GM23338 (cell line): ENCODE results near the gene MBNL1. TPM values are rescaled to one million over a fixed set of nuclear protein-coding genes. Genes with fewer than 3 reads are reported as not detected.

Source experiments
- ATAC-seq: fragments of 200-7000 bp; cut with Tn5 transposase; 3 replicates; pipeline ENCODE4 v1.9.1; 2020
- DNase-seq: peaks from one replicate; pipeline ENCODE4 v3.0.0-alpha.2; 2015; ENCODE audit warnings: low spot score
- H2AFZ ChIP-seq: fragments of 200-600 bp; sonication (generic); 2 replicates; pipeline ENCODE4 v1.8.0; 2016; ENCODE audit warnings: antibody characterized with exemption, mild to moderate bottlenecking, moderate library complexity
- H3F3A ChIP-seq: fragments of 200-600 bp; sonication (generic); replicated peaks from 2 replicates; pipeline ENCODE4 v1.8.0; 2017; ENCODE audit warnings: antibody characterized with exemption, mixed run types, low read depth
- H3K27ac ChIP-seq: fragments of 200-600 bp; sonication (generic); 2 replicates; pipeline ENCODE4 v1.6.1; 2016; ENCODE audit warnings: low read depth
- H3K27me3 ChIP-seq: fragments of 200-600 bp; sonication (generic); 2 replicates; pipeline ENCODE4 v1.8.0; 2016; ENCODE audit warnings: mild to moderate bottlenecking, mixed run types, moderate library complexity; ENCODE audit not compliant: insufficient read depth
- H3K36me3 ChIP-seq: fragments of 200-600 bp; sonication (generic); 2 replicates; pipeline ENCODE4 v1.8.0; 2016; ENCODE audit warnings: mild to moderate bottlenecking; ENCODE audit not compliant: insufficient read depth
- H3K4me1 ChIP-seq: fragments of 200-600 bp; sonication (generic); 2 replicates; pipeline ENCODE4 v1.8.0; 2016; ENCODE audit warnings: mild to moderate bottlenecking, moderate library complexity; ENCODE audit not compliant: insufficient read depth
- H3K4me2 ChIP-seq: fragments of 200-600 bp; sonication (generic); 2 replicates; pipeline ENCODE4 v1.7.1; 2017; ENCODE audit warnings: mixed run types
- H3K4me3 ChIP-seq: fragments of 200-600 bp; sonication (generic); 2 replicates; pipeline ENCODE4 v1.6.1; 2016; ENCODE audit warnings: mixed run types
- H3K79me2 ChIP-seq: fragments of 200-600 bp; sonication (generic); replicated peaks from 2 replicates; pipeline ENCODE4 v1.8.0; 2017; ENCODE audit warnings: mild to moderate bottlenecking; ENCODE audit not compliant: insufficient read depth
- H3K9me2 ChIP-seq: fragments of 200-600 bp; sonication (generic); 2 replicates; pipeline ENCODE4 v1.8.0; 2017; ENCODE audit not compliant: insufficient read depth
- H4K20me1 ChIP-seq: fragments of 200-600 bp; sonication (generic); replicated peaks from 2 replicates; pipeline ENCODE4 v1.8.0; 2017; ENCODE audit warnings: mild to moderate bottlenecking; ENCODE audit not compliant: insufficient read depth
- H3K27ac Mint-ChIP-seq: 2 replicates; pipeline ENCODE4 v1.8.0; 2020; ENCODE audit warnings: inconsistent platforms, mild to moderate bottlenecking, moderate library complexity, mixed read lengths
- H3K27me3 Mint-ChIP-seq: 3 replicates; pipeline ENCODE4 v1.8.0; 2022; ENCODE audit warnings: low read depth, mild to moderate bottlenecking, moderate library complexity, mixed read lengths, inconsistent platforms; ENCODE audit not compliant: insufficient read depth, poor library complexity
- H3K36me3 Mint-ChIP-seq: 3 replicates; pipeline ENCODE4 v1.8.0; 2021; ENCODE audit warnings: low read depth, mild to moderate bottlenecking, inconsistent platforms, moderate library complexity, mixed read lengths
- H3K4me1 Mint-ChIP-seq: 3 replicates; pipeline ENCODE4 v1.8.0; 2020; ENCODE audit warnings: mild to moderate bottlenecking, inconsistent platforms, mixed read lengths
- H3K4me3 Mint-ChIP-seq: 3 replicates; pipeline ENCODE4 v1.8.0; 2021; ENCODE audit warnings: moderate library complexity, mild to moderate bottlenecking, inconsistent platforms, mixed read lengths
- H3K9me3 Mint-ChIP-seq: 3 replicates; pipeline ENCODE4 v1.8.0; 2020; ENCODE audit warnings: moderate library complexity, mild to moderate bottlenecking, inconsistent platforms, mixed read lengths
- CTCF ChIP-seq, 2 experiments: fragments of 200-600 bp in 1 of 2; sonication (generic) in 1 of 2; conservative IDR thresholded peaks; 2 replicates each; pipeline versions ENCODE4 v1.5.1 to v1.6.1; 2016 to 2017; ENCODE audit warnings: antibody characterized with exemption in 2 of 2, low read depth in 2 of 2, mild to moderate bottlenecking in 2 of 2, moderate library complexity in 1 of 2
- ETS1 ChIP-seq: IDR thresholded peaks from 2 replicates; pipeline ENCODE4 v1.6.1; 2016; ENCODE audit warnings: antibody characterized with exemption
- POLR2AphosphoS5 ChIP-seq: IDR thresholded peaks from 2 replicates; pipeline ENCODE4 v1.6.1; 2016; ENCODE audit warnings: antibody characterized with exemption, low read depth
- REST ChIP-seq: IDR thresholded peaks from one replicate; pipeline ENCODE4 v1.6.1; 2018; ENCODE audit warnings: antibody characterized with exemption; ENCODE audit not compliant: unreplicated experiment
- ZNF331 ChIP-seq: fragments of 250-450 bp; sonication (Bioruptor Pico); IDR thresholded peaks from 2 replicates; pipeline ENCODE4 v1.5.0; 2020; ENCODE audit warnings: low read depth, mild to moderate bottlenecking, moderate library complexity
- ZNF462 ChIP-seq: fragments of 250-450 bp; sonication (Bioruptor Pico); IDR thresholded peaks from 2 replicates; pipeline ENCODE4 v1.5.0; 2020; ENCODE audit warnings: mild to moderate bottlenecking, moderate library complexity
- polyA plus RNA-seq: library from polyadenylated mRNA; unstranded; fragments of >200 nt; fragmentation: Nextera tagmentation; extraction: Ambion mirVana; gene quantifications from 2 replicates; pipeline ENCODE4 v1.2.1, GENCODE V29; 2016
- total RNA-seq: library from RNA; depleted of rRNA; stranded (reverse); fragments of >200 nt; shearing (Covaris generic); gene quantifications from 2 replicates; pipeline ENCODE4 v1.2.3, GENCODE V29; 2014

Gene MBNL1
- total and polyA plus RNA-seq, 2 experiments from 2014 or later, result 9.4 to 23.2 TPM

GRCh38 chr3:152282813-152283212 is 14.1 kb downstream of the MBNL1 start:
- H3K4me2 ChIP-seq, result no peak overlapping the region
- Mint-ChIP-seq H3K27ac (no peak overlapping the region; the same call in 1 of the 2 replicates), H3K9me3 (no peaks in the 10 kb centered on the region), H3K36me3 (no peaks in the 10 kb centered on the region), H3K4me3 (no peak overlapping the region), H3K27me3 (no peaks in the 10 kb centered on the region), H3K4me1 (peaks cover 36% of the 10 kb centered on the region)
- DNase-seq, result no peak
- H4K20me1 ChIP-seq, result no peaks in the 10 kb centered on the region
- peaks cover 92% of the 10 kb centered on the region for H3K79me2 ChIP-seq
- H3F3A ChIP-seq, result no peaks in the 10 kb centered on the region
- no peaks in the 10 kb centered on the region for H3K27me3 ChIP-seq
- no peak overlapping the region; the same call in 1 of the 2 replicates for H3K27ac ChIP-seq
- no peak overlapping the region for H3K4me3 ChIP-seq
- H2AFZ ChIP-seq, result no peak overlapping the region
- TF ChIP-seq REST, result no peak
- no peak for TF ChIP-seq ZNF331
- TF ChIP-seq ETS1, result no peak
- TF ChIP-seq ZNF462 (CRISPR knock-in tag), result no peak
- no peak for TF ChIP-seq POLR2AphosphoS5
- TF ChIP-seq CTCF (conservative IDR thresholded peaks at IDR 0.05; ENCODE audit: low read depth in 2 of 2), result no peak
- no peaks in the 10 kb centered on the region for H3K9me2 ChIP-seq
- ATAC-seq, result no peak
- H3K4me1 ChIP-seq, result peaks cover 17% of the 10 kb centered on the region
- H3K36me3 ChIP-seq, result no peaks in the 10 kb centered on the region
